ENCODE data around the gene TRABD.

DNA sequence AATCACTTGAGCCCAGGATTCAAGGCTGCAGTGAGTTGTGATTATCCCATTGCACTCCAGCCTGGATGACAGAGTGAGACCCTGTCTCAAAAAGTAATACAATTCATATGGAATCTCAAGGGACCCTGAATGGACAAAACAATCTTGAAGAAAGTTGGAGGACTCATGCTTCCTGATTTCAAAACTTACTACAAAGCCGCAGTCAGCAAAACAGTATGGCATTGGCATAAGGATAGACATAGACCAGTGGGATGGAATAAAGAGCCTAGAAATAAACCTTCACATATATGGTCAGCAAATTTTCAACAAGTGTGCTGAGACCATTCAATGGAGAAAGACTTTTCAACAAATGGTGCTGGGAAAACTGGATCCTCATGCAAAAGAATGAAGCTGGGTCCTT is 17.6 kb downstream of the TRABD start:
- TF ChIP-seq, protein P1, sequence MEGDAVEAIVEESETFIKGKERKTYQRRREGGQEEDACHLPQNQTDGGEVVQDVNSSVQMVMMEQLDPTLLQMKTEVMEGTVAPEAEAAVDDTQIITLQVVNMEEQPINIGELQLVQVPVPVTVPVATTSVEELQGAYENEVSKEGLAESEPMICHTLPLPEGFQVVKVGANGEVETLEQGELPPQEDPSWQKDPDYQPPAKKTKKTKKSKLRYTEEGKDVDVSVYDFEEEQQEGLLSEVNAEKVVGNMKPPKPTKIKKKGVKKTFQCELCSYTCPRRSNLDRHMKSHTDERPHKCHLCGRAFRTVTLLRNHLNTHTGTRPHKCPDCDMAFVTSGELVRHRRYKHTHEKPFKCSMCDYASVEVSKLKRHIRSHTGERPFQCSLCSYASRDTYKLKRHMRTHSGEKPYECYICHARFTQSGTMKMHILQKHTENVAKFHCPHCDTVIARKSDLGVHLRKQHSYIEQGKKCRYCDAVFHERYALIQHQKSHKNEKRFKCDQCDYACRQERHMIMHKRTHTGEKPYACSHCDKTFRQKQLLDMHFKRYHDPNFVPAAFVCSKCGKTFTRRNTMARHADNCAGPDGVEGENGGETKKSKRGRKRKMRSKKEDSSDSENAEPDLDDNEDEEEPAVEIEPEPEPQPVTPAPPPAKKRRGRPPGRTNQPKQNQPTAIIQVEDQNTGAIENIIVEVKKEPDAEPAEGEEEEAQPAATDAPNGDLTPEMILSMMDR (IDR thresholded peaks at IDR 0.05; ENCODE audit: low read length), result no peak
- TF ChIP-seq EZH2phosphoT487 (IDR thresholded peaks at IDR 0.05; ENCODE audit: low read length), result no peak
- no peak for TF ChIP-seq EZH2 (optimal IDR thresholded peaks at IDR 0.05; ENCODE audit: low read depth, low read length)
